Measurements from ENCODE around the gene NEK10.

Gene NEK10

GRCh38 chr3:27079427-27080257 is 289.5 kb downstream of the NEK10 start:
- H3K27me3 ChIP-seq (ENCODE audit: insufficient read depth, low read length) = no peaks in the 10 kb centered on the region
- TF ChIP-seq EZH2 (IDR thresholded peaks at IDR 0.05; ENCODE audit: borderline replicate concordance, low read length) (no peak), CTCF (IDR thresholded peaks at IDR 0.05; ENCODE audit: low read length) (no peak)
- no peaks in the 10 kb centered on the region for H3K9me2 ChIP-seq (ENCODE audit: low read depth, low read length)
- H3K4me1 ChIP-seq (ENCODE audit: insufficient read depth, low read length, severe bottlenecking) = no peaks in the 10 kb centered on the region
- no peak overlapping the region for H3K4me2 ChIP-seq (ENCODE audit: low read length)
- H3K9ac ChIP-seq (ENCODE audit: low read length) = no peak overlapping the region
- no peaks in the 10 kb centered on the region for H3K9me3 ChIP-seq (ENCODE audit: low read length)
- no peak overlapping the region for H3K4me3 ChIP-seq (ENCODE audit: low read depth, low read length, poor library complexity, severe bottlenecking)
- H3F3A ChIP-seq (ENCODE audit: insufficient read depth, low read length) = no peaks in the 10 kb centered on the region
- H4K20me1 ChIP-seq (ENCODE audit: insufficient read depth, low read length) = no peaks in the 10 kb centered on the region
- no peak overlapping the region for H2AFZ ChIP-seq (ENCODE audit: low read length)
- H3K27ac ChIP-seq (ENCODE audit: low read depth, low read length, poor library complexity, severe bottlenecking) = no peak overlapping the region
- H3K36me3 ChIP-seq (ENCODE audit: insufficient read depth, low read length) = no peaks in the 10 kb centered on the region
- no peaks in the 10 kb centered on the region for H3K79me2 ChIP-seq (ENCODE audit: insufficient read depth, low read length)

- Histone ChIP-seq H3K4me3 (ENCODE audit: low read depth, low read length, poor library complexity, severe bottlenecking) (no peak overlapping the region), H3K4me2 (ENCODE audit: low read length) (no peak overlapping the region), H2AFZ (ENCODE audit: low read length) (no peak overlapping the region), H3K9me3 (ENCODE audit: low read length) (no peaks in the 10 kb centered on the region), H3K27me3 (ENCODE audit: insufficient read depth, low read length) (no peaks in the 10 kb centered on the region), H3K79me2 (ENCODE audit: insufficient read depth, low read length) (no peaks in the 10 kb centered on the region), H3K27ac (ENCODE audit: low read depth, low read length, poor library complexity, severe bottlenecking) (no peak overlapping the region), H3K4me1 (ENCODE audit: insufficient read depth, low read length, severe bottlenecking) (no peaks in the 10 kb centered on the region), H3K9ac (ENCODE audit: low read length) (no peak overlapping the region), H3F3A (ENCODE audit: insufficient read depth, low read length) (no peaks in the 10 kb centered on the region), H3K9me2 (ENCODE audit: low read depth, low read length) (no peaks in the 10 kb centered on the region), H4K20me1 (ENCODE audit: insufficient read depth, low read length) (no peaks in the 10 kb centered on the region), H3K36me3 (ENCODE audit: insufficient read depth, low read length) (no peaks in the 10 kb centered on the region)
- no peak for TF ChIP-seq EZH2 (IDR thresholded peaks at IDR 0.05; ENCODE audit: borderline replicate concordance, low read length)
- no peak for TF ChIP-seq CTCF (IDR thresholded peaks at IDR 0.05; ENCODE audit: low read length)
These were observed 290.8 kb downstream of the NEK10 start for GRCh38 chr3:27078246-27078913.

- H3K79me2 ChIP-seq (ENCODE audit: insufficient read depth, low read length) = no peaks in the 10 kb centered on the region
- H3K9me2 ChIP-seq (ENCODE audit: low read depth, low read length) = no peaks in the 10 kb centered on the region
- H3K4me3 ChIP-seq (ENCODE audit: low read depth, low read length, poor library complexity, severe bottlenecking) = no peak overlapping the region
- no peaks in the 10 kb centered on the region for H3K27me3 ChIP-seq (ENCODE audit: insufficient read depth, low read length)
- H3K4me2 ChIP-seq (ENCODE audit: low read length) = no peak overlapping the region
- H3K9ac ChIP-seq (ENCODE audit: low read length) = no peak overlapping the region
- no peak overlapping the region for H2AFZ ChIP-seq (ENCODE audit: low read length)
- no peaks in the 10 kb centered on the region for H3K9me3 ChIP-seq (ENCODE audit: low read length)
- no peaks in the 10 kb centered on the region for H3F3A ChIP-seq (ENCODE audit: insufficient read depth, low read length)
- H3K4me1 ChIP-seq (ENCODE audit: insufficient read depth, low read length, severe bottlenecking) = no peaks in the 10 kb centered on the region
- no peak overlapping the region for H3K27ac ChIP-seq (ENCODE audit: low read depth, low read length, poor library complexity, severe bottlenecking)
- H4K20me1 ChIP-seq (ENCODE audit: insufficient read depth, low read length) = no peaks in the 10 kb centered on the region
- H3K36me3 ChIP-seq (ENCODE audit: insufficient read depth, low read length) = no peaks in the 10 kb centered on the region
- TF ChIP-seq CTCF (IDR thresholded peaks at IDR 0.05; ENCODE audit: low read length) (no peak), EZH2 (IDR thresholded peaks at IDR 0.05; ENCODE audit: borderline replicate concordance, low read length) (no peak)
These were observed 292.2 kb downstream of the NEK10 start for GRCh38 chr3:27076815-27077630.
